Erythroblast (primary cell): Measurements from ENCODE around the gene OSER1.

ENCODE experiments used
- GATA1 ChIP-seq: IDR thresholded peaks from 2 replicates; pipeline ENCODE4 v1.6.1; 2011; ENCODE audit warnings: low read depth, mild to moderate bottlenecking, control low read depth, low read length, moderate library complexity
- POLR2A ChIP-seq: IDR thresholded peaks from 2 replicates; pipeline ENCODE4 v1.6.1; 2011; ENCODE audit warnings: mild to moderate bottlenecking, low read length

DNA sequence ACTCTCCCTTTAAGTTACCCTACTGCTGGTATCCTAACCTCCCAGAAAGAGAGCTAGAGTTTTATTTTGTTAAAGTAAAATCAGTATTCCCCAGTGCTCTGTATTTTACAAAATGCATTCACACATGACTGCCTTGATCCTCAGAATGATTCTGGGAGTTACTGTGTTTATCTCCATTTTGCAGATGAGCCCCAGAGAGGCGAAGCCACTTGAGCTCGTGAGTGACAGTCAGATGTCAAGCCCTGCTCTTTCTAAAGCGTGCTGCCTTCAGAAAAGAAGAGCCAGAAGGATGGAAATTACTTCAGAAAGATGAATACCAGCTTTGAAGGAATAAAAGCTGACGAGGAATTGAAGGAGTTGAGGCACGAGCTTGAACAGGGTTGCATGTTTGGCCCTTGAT lies 14.1 kb upstream of the OSER1 start:
- TF ChIP-seq POLR2A (no peak), GATA1 (no peak)
